ENCODE data around the gene B9D1. TPM values are rescaled to one million over a fixed set of nuclear protein-coding genes. Genes with fewer than 3 reads are reported as not detected.
A peak's percentile ranks its signal among the peaks of the same experiment; 100 is the strongest.

Gene B9D1
- total and polyA plus RNA-seq, 9 of the 15 experiments (the other 6 are each of a cell fraction or from before 2014, with no cell fraction given), result 8.9 to 28.0 (median 17.9) TPM

GRCh38 chr17:19331543-19332245 is 30.8 kb downstream of the B9D1 start (continued):
- TF ChIP-seq RAD51 (IDR thresholded peaks at IDR 0.05; ENCODE audit: borderline replicate concordance, low read depth), result peak; percentile 47; the same call in 1 of the 2 replicates
- TF ChIP-seq, protein P1, sequence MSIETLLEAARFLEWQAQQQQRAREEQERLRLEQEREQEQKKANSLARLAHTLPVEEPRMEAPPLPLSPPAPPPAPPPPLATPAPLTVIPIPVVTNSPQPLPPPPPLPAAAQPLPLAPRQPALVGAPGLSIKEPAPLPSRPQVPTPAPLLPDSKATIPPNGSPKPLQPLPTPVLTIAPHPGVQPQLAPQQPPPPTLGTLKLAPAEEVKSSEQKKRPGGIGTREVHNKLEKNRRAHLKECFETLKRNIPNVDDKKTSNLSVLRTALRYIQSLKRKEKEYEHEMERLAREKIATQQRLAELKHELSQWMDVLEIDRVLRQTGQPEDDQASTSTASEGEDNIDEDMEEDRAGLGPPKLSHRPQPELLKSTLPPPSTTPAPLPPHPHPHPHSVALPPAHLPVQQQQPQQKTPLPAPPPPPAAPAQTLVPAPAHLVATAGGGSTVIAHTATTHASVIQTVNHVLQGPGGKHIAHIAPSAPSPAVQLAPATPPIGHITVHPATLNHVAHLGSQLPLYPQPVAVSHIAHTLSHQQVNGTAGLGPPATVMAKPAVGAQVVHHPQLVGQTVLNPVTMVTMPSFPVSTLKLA (conservative IDR thresholded peaks at IDR 0.05), result no peak
- no peak for TF ChIP-seq STAT5A (IDR thresholded peaks at IDR 0.05; ENCODE audit: borderline replicate concordance, low read length)
- no peak for TF ChIP-seq PHF21A (IDR thresholded peaks at IDR 0.05; ENCODE audit: borderline replicate concordance, low read depth)
- TF ChIP-seq NEUROD1 (IDR thresholded peaks at IDR 0.05; ENCODE audit: borderline replicate concordance, low read depth, low read length, partially characterized antibody), result no peak
- TF ChIP-seq SOX6 (IDR thresholded peaks at IDR 0.05), result no peak
- TF ChIP-seq ATF2 (CRISPR knock-in tag; IDR thresholded peaks at IDR 0.05), result no peak
- TF ChIP-seq, protein P2, sequence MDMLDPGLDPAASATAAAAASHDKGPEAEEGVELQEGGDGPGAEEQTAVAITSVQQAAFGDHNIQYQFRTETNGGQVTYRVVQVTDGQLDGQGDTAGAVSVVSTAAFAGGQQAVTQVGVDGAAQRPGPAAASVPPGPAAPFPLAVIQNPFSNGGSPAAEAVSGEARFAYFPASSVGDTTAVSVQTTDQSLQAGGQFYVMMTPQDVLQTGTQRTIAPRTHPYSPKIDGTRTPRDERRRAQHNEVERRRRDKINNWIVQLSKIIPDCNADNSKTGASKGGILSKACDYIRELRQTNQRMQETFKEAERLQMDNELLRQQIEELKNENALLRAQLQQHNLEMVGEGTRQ (CRISPR knock-in tag; IDR thresholded peaks at IDR 0.05), result peak; percentile 82
- TF ChIP-seq CREB1 (IDR thresholded peaks at IDR 0.05), result no peak
- TF ChIP-seq CREB1 (CRISPR knock-in tag; IDR thresholded peaks at IDR 0.05), result no peak
- TF ChIP-seq TAF15 (IDR thresholded peaks at IDR 0.05; ENCODE audit: low read depth, low read length), result no peak
- TF ChIP-seq OTX1 (CRISPR knock-in tag; IDR thresholded peaks at IDR 0.05), result no peak
- TF ChIP-seq YY1 (IDR thresholded peaks at IDR 0.05; ENCODE audit: borderline replicate concordance in 1 of 3, control insufficient read depth in 1 of 3, extremely low read depth in 1 of 3, insufficient read depth in 3 of 3, insufficient read length in 1 of 3, insufficient replicate concordance in 2 of 3, low read depth in 1 of 3, low read length in 2 of 3), result peak in 1 of 3 experiments; percentile 25
- no peak for TF ChIP-seq NCOA6 (IDR thresholded peaks at IDR 0.05)
- no peak for TF ChIP-seq MXD1 (CRISPR knock-in tag; IDR thresholded peaks at IDR 0.05; ENCODE audit: borderline replicate concordance, poor library complexity, severe bottlenecking)
- no peak for TF ChIP-seq PBX2 (CRISPR knock-in tag; IDR thresholded peaks at IDR 0.05; ENCODE audit: low read depth)
- 0 out of 2 replicates have a peak, but pooled peaks have one; percentile 27 for TF ChIP-seq PBX2 (tag; conservative IDR thresholded peaks at IDR 0.05; ENCODE audit: low read depth)
- peak; percentile 87 for TF ChIP-seq USF1 (CRISPR knock-in tag; IDR thresholded peaks at IDR 0.05)
- peak; percentile 34 for TF ChIP-seq MEIS2 (IDR thresholded peaks at IDR 0.05; ENCODE audit: partially characterized antibody)

Measured in K562 (cell line).